HepG2 (cell line): Measurements from ENCODE around the gene CCM2L. TPM values are rescaled to one million over a fixed set of nuclear protein-coding genes. Genes with fewer than 3 reads are reported as not detected.
A peak's percentile ranks its signal among the peaks of the same experiment; 100 is the strongest.

Experiments
- ATRX ChIP-seq: sonication (generic); formaldehyde crosslinking; IDR thresholded peaks from 2 replicates; pipeline ENCODE4 v1.4.0; 2020; ENCODE audit warnings: missing genetic modification reagents, borderline replicate concordance
- CBX1 ChIP-seq: IDR thresholded peaks from one replicate; pipeline ENCODE4 v1.6.1; 2016; ENCODE audit warnings: antibody characterized with exemption, low read depth
- CBX2 ChIP-seq, 2 experiments: fragments of 200-600 bp in 1 of 2; sonication (generic); formaldehyde crosslinking in 1 of 2; IDR thresholded peaks; 2 replicates each; pipeline versions ENCODE4 v1.7.0 to v1.8.1; 2018 to 2022; ENCODE audit warnings: low read depth in 2 of 2, low read length in 1 of 2, mild to moderate bottlenecking in 1 of 2, missing genetic modification reagents in 1 of 2
- DDIT3 ChIP-seq: sonication (generic); formaldehyde crosslinking; IDR thresholded peaks from 2 replicates; pipeline ENCODE4 v1.4.0; 2020; ENCODE audit warnings: mild to moderate bottlenecking, missing genetic modification reagents
- DMTF1 ChIP-seq: sonication (generic); formaldehyde crosslinking; IDR thresholded peaks from 2 replicates; pipeline ENCODE4 v1.4.0; 2020; ENCODE audit warnings: mild to moderate bottlenecking, missing genetic modification reagents
- ELF1 ChIP-seq: sonication (generic); formaldehyde crosslinking; IDR thresholded peaks from 2 replicates; pipeline ENCODE4 v1.4.0; 2020; ENCODE audit warnings: missing genetic modification reagents
- EP300 ChIP-seq, 3 experiments: sonication (generic) in 1 of 3; formaldehyde crosslinking in 1 of 3; IDR thresholded peaks; 2 replicates each; pipeline versions ENCODE4 v1.5.1 to v1.6.1; 2011 to 2020; ENCODE audit warnings: low read depth in 2 of 3, low read length in 2 of 3, borderline replicate concordance in 1 of 3, improper control_type of control experiment in 1 of 3, mild to moderate bottlenecking in 1 of 3, missing genetic modification reagents in 1 of 3, moderate library complexity in 1 of 3
- MEF2D ChIP-seq: sonication (generic); formaldehyde crosslinking; IDR thresholded peaks from 2 replicates; pipeline ENCODE4 v1.5.1; 2020; ENCODE audit warnings: mild to moderate bottlenecking, missing genetic modification reagents
- MYC ChIP-seq: sonication (generic); formaldehyde crosslinking; IDR thresholded peaks from 2 replicates; pipeline ENCODE4 v1.9.0; 2021; ENCODE audit warnings: missing genetic modification reagents, borderline replicate concordance
- RAD21 ChIP-seq: fragments of 450-650 bp; formaldehyde crosslinking; IDR thresholded peaks from 2 replicates; pipeline ENCODE4 v1.5.0; 2020; ENCODE audit warnings: mild to moderate bottlenecking
- REXO4 ChIP-seq: sonication (generic); formaldehyde crosslinking; IDR thresholded peaks from 2 replicates; pipeline ENCODE4 v1.8.0; 2022; ENCODE audit warnings: missing genetic modification reagents, mild to moderate bottlenecking, borderline replicate concordance
- RFX1 ChIP-seq: fragments of 450-650 bp; IDR thresholded peaks from 2 replicates; pipeline ENCODE4 v1.6.1; 2017
- TP53 ChIP-seq: sonication (generic); formaldehyde crosslinking; conservative IDR thresholded peaks from 2 replicates; pipeline ENCODE4 v1.4.0; 2020; ENCODE audit warnings: missing genetic modification reagents
- ZNF18 ChIP-seq: sonication (generic); formaldehyde crosslinking; IDR thresholded peaks from 2 replicates; pipeline ENCODE4 v1.8.0; 2022; ENCODE audit warnings: mild to moderate bottlenecking, missing genetic modification reagents; ENCODE audit not compliant: insufficient replicate concordance
- ZNF503 ChIP-seq: sonication (generic); formaldehyde crosslinking; IDR thresholded peaks from 2 replicates; pipeline ENCODE4 v1.4.0; 2020; ENCODE audit warnings: missing genetic modification reagents
- ZNF616 ChIP-seq: sonication (generic); formaldehyde crosslinking; IDR thresholded peaks from 2 replicates; pipeline ENCODE4 v1.5.0; 2020; ENCODE audit warnings: low read depth, mild to moderate bottlenecking, missing genetic modification reagents
- polyA plus RNA-seq, 8 experiments: library from polyadenylated mRNA; depleted of rRNA in 3 of 8; stranded (reverse) in 7 of 8; unstranded in 1 of 8; fragments of >200 nt; fragmentation: Illumina TruSeq in 4 of 8; extraction: Trizol in 4 of 8; gene quantifications; 2 replicates each; pipeline versions ENCODE4 v1.2.1 to v1.2.3, GENCODE V29; 2011 to 2016; ENCODE audit warnings: low read depth in 4 of 8, missing spikeins in 1 of 8, mixed read lengths in 1 of 8; ENCODE audit not compliant: insufficient read depth in 1 of 8
- total RNA-seq, 5 experiments: library from RNA; depleted of rRNA; stranded (reverse); fragments of >200 nt; fragmentation: Illumina TruSeq; extraction: Trizol; gene quantifications; 2 replicates each; pipeline ENCODE4 v1.2.3, GENCODE V29; 2016; ENCODE audit warnings: low read depth in 1 of 5
- TF ChIP-seq, protein P1 (sequence below): sonication (generic); formaldehyde crosslinking; IDR thresholded peaks from 2 replicates; pipeline ENCODE4 v1.4.0; 2020; ENCODE audit warnings: mild to moderate bottlenecking, missing genetic modification reagents

CCM2L gene
- total and polyA plus RNA-seq, 2 of the 13 experiments (the other 11 are each of a cell fraction or from before 2014, with no cell fraction given): 0.15 TPM; not detected in 1

GRCh38 chr20:31968291-31969126 lies 41.7 kb upstream of the CCM2L start (continued):
- TF ChIP-seq MYC (peak; percentile 100), DMTF1 (CRISPR knock-in tag) (peak; percentile 100), DDIT3 (CRISPR knock-in tag) (peak; percentile 100), REXO4 (CRISPR knock-in tag) (peak; percentile 100), MEF2D (CRISPR knock-in tag) (peak; percentile 100), RAD21 (CRISPR knock-in tag) (peak; percentile 90), RFX1 (no peak), ELF1 (CRISPR knock-in tag) (peak; percentile 95), ATRX (peak; percentile 100), CBX2 (IDR thresholded peaks at IDR 0.05; ENCODE audit: low read depth, low read length) (no peak), CBX2 (CRISPR knock-in tag; IDR thresholded peaks at IDR 0.05; ENCODE audit: low read depth) (peak; percentile 100), ZNF616 (CRISPR knock-in tag) (peak; percentile 100), CBX1 (peak; percentile 92), TP53 (CRISPR knock-in tag) (peak; percentile 99), ZNF18 (CRISPR knock-in tag) (peak; percentile 100), ZNF503 (CRISPR knock-in tag) (peak; percentile 100), EP300 (IDR thresholded peaks at IDR 0.05; ENCODE audit: low read depth in 2 of 2, low read length in 2 of 2) (no peak), EP300 (CRISPR knock-in tag; IDR thresholded peaks at IDR 0.05; ENCODE audit: borderline replicate concordance) (peak; percentile 99)
- TF ChIP-seq, protein P1, sequence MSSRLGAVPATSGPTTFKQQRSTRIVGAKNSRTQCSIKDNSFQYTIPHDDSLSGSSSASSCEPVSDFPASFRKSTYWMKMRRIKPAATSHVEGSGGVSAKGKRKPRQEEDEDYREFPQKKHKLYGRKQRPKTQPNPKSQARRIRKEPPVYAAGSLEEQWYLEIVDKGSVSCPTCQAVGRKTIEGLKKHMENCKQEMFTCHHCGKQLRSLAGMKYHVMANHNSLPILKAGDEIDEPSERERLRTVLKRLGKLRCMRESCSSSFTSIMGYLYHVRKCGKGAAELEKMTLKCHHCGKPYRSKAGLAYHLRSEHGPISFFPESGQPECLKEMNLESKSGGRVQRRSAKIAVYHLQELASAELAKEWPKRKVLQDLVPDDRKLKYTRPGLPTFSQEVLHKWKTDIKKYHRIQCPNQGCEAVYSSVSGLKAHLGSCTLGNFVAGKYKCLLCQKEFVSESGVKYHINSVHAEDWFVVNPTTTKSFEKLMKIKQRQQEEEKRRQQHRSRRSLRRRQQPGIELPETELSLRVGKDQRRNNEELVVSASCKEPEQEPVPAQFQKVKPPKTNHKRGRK (CRISPR knock-in tag): peak; percentile 97
